PC-3 (cell line): ENCODE results near the gene ASCC3. TPM values are rescaled to one million over a fixed set of nuclear protein-coding genes. Genes with fewer than 3 reads are reported as not detected.

Experiments
- ATAC-seq: fragments of 200-7000 bp; cut with Tn5 transposase; 2 replicates; pipeline ENCODE4 v1.9.1; 2020; ENCODE audit warnings: mild to moderate bottlenecking, moderate library complexity
- BruUV-seq: library from RNA; stranded (reverse); fragments of 400-500 nt; replicated peaks from 2 replicates; lab custom pipeline; 2021; lab: Mats Ljungman, UMichigan
- CTCF ChIA-PET: fragments of 300-600 bp; sonication (Branson Sonifier 250); formaldehyde crosslinking; loops from one replicate; lab custom pipeline; 2022; ENCODE audit warnings: antibody characterized with exemption; lab: Charles Lee
- POLR2A ChIA-PET: fragments of 300-600 bp; sonication (Branson Sonifier 250); formaldehyde crosslinking; loops from one replicate; lab custom pipeline; 2022; ENCODE audit warnings: antibody characterized with exemption; ENCODE audit not compliant: unreplicated experiment; lab: Charles Lee
- DNase-seq: peaks from one replicate; pipeline ENCODE4 v3.0.0-alpha.2; 2015
- H2AFZ ChIP-seq: fragments of 300-600 bp; sonication (generic); 2 replicates; pipeline ENCODE4 v1.6.0; 2016; ENCODE audit warnings: antibody characterized with exemption, low read length
- H3F3A ChIP-seq: fragments of 300-600 bp; sonication (generic); one replicate; pipeline ENCODE4 v1.6.0; 2017; ENCODE audit warnings: antibody characterized with exemption, low read length, control low read depth, mild to moderate bottlenecking; ENCODE audit not compliant: unreplicated experiment
- H3K27ac ChIP-seq: fragments of 300-600 bp; sonication (generic); 2 replicates; pipeline ENCODE4 v1.5.1; 2016; ENCODE audit warnings: mild to moderate bottlenecking, low read length
- H3K27me3 ChIP-seq: fragments of 300-600 bp; sonication (generic); 2 replicates; pipeline ENCODE4 v1.6.1; 2016; ENCODE audit warnings: low read length, mixed read lengths
- H3K36me3 ChIP-seq: fragments of 300-600 bp; sonication (generic); 2 replicates; pipeline ENCODE4 v1.6.1; 2016; ENCODE audit warnings: low read depth, mixed run types, low read length, mixed read lengths
- H3K4me1 ChIP-seq: fragments of 300-600 bp; sonication (generic); 2 replicates; pipeline ENCODE4 v1.5.1; 2016; ENCODE audit warnings: low read length; ENCODE audit not compliant: insufficient read depth
- H3K4me2 ChIP-seq: fragments of 300-600 bp; sonication (generic); 2 replicates; pipeline ENCODE4 v1.6.0; 2016; ENCODE audit warnings: low read length
- H3K4me3 ChIP-seq: fragments of 300-600 bp; sonication (generic); 2 replicates; pipeline ENCODE4 v1.5.1; 2016; ENCODE audit warnings: mild to moderate bottlenecking, low read length, mixed read lengths
- H3K79me2 ChIP-seq: fragments of 300-600 bp; sonication (generic); 2 replicates; pipeline ENCODE4 v1.6.1; 2017; ENCODE audit warnings: low read length, mixed read lengths
- H3K9ac ChIP-seq: fragments of 300-600 bp; sonication (generic); 2 replicates; pipeline ENCODE4 v1.6.0; 2016; ENCODE audit warnings: mild to moderate bottlenecking, low read length
- H3K9me2 ChIP-seq: fragments of 300-600 bp; sonication (generic); replicated peaks from 2 replicates; pipeline ENCODE4 v1.6.1; 2016; ENCODE audit warnings: mixed run types, low read length, mixed read lengths
- H3K9me3 ChIP-seq: fragments of 300-600 bp; sonication (generic); 2 replicates; pipeline ENCODE4 v1.6.1; 2016; ENCODE audit warnings: low read length, mixed read lengths
- H4K20me1 ChIP-seq: fragments of 300-600 bp; sonication (generic); 2 replicates; pipeline ENCODE4 v1.6.1; 2016; ENCODE audit warnings: low read length, mixed read lengths
- CTCF ChIP-seq: fragments of 300-600 bp; sonication (generic); conservative IDR thresholded peaks from 2 replicates; pipeline ENCODE4 v1.5.1; 2017; ENCODE audit warnings: antibody characterized with exemption, low read depth, mild to moderate bottlenecking, low read length
- EZH2 ChIP-seq: fragments of 300-600 bp; sonication (generic); IDR thresholded peaks from one replicate; pipeline ENCODE4 v1.6.1; 2017; ENCODE audit warnings: antibody characterized with exemption, mild to moderate bottlenecking, low read length; ENCODE audit not compliant: unreplicated experiment
- EZH2phosphoT487 ChIP-seq: fragments of 300-600 bp; sonication (generic); IDR thresholded peaks from 2 replicates; pipeline ENCODE4 v1.6.1; 2018; ENCODE audit warnings: mild to moderate bottlenecking, antibody characterized with exemption, low read length, borderline replicate concordance
- intact Hi-C: fragments of 100-400 bp; cut with micrococcal nuclease; formaldehyde crosslinking; loops from 2 replicates; pipeline ENCODE4 v1.9.0; 2023
- total RNA-seq: library from RNA; depleted of rRNA; stranded (reverse); fragments of >200 nt; gene quantifications from 2 replicates; pipeline ENCODE4 v1.2.3, GENCODE V29; 2014

ASCC3 gene
- total RNA-seq, 1 experiment from 2014 or later = 27.7 TPM

GRCh38 chr6:100686216-100686615 lies 194.9 kb downstream of the ASCC3 start:
- Histone ChIP-seq H3K4me3 (no peak overlapping the region), H4K20me1 (no peaks in the 10 kb centered on the region), H3K27me3 (no peaks in the 10 kb centered on the region), H3K4me1 (no peaks in the 10 kb centered on the region), H3K4me2 (no peak overlapping the region), H3F3A (no peaks in the 10 kb centered on the region), H3K9me3 (no peaks in the 10 kb centered on the region), H2AFZ (no peak overlapping the region), H3K9ac (no peak overlapping the region), H3K36me3 (no peaks in the 10 kb centered on the region), H3K79me2 (no peaks in the 10 kb centered on the region), H3K9me2 (no peaks in the 10 kb centered on the region), H3K27ac (no peak overlapping the region)
- DNase-seq = no peak
- ATAC-seq = no peak
- ChIA-PET CTCF (no interaction called here), POLR2A (no interaction called here)
- TF ChIP-seq EZH2 (no peak), CTCF (no peak), EZH2phosphoT487 (no peak)
- BruUV-seq = no TSS peak
- intact Hi-C loops = no loop called here

GRCh38 chr6:100685747-100686146 lies 195.4 kb downstream of the ASCC3 start:
- no peak for ATAC-seq
- no peak overlapping the region for H3K9ac ChIP-seq
- no peaks in the 10 kb centered on the region for H3K79me2 ChIP-seq
- no peaks in the 10 kb centered on the region for H3K27me3 ChIP-seq
- H3K4me1 ChIP-seq = no peaks in the 10 kb centered on the region
- BruUV-seq = no TSS peak
- ChIA-PET POLR2A (no interaction called here), CTCF (no interaction called here)
- no peak for DNase-seq
- H3K9me3 ChIP-seq = no peaks in the 10 kb centered on the region
- H2AFZ ChIP-seq = no peak overlapping the region
- intact Hi-C loops = no loop called here
- H3F3A ChIP-seq = no peaks in the 10 kb centered on the region
- no peak overlapping the region for H3K4me3 ChIP-seq
- H3K36me3 ChIP-seq = no peaks in the 10 kb centered on the region
- TF ChIP-seq CTCF (no peak), EZH2phosphoT487 (no peak), EZH2 (no peak)
- no peaks in the 10 kb centered on the region for H3K9me2 ChIP-seq
- no peak overlapping the region for H3K27ac ChIP-seq
- no peaks in the 10 kb centered on the region for H4K20me1 ChIP-seq
- no peak overlapping the region for H3K4me2 ChIP-seq

- no peaks in the 10 kb centered on the region for H3F3A ChIP-seq
- H3K4me2 ChIP-seq = no peak overlapping the region
- no peaks in the 10 kb centered on the region for H3K9me3 ChIP-seq
- H2AFZ ChIP-seq = no peak overlapping the region
- H3K36me3 ChIP-seq = no peaks in the 10 kb centered on the region
- CTCF ChIA-PET = no interaction called here
- POLR2A ChIA-PET = no interaction called here
- no peaks in the 10 kb centered on the region for H3K79me2 ChIP-seq
- ATAC-seq = no peak
- no peaks in the 10 kb centered on the region for H4K20me1 ChIP-seq
- H3K27ac ChIP-seq = no peak overlapping the region
- no TSS peak for BruUV-seq
- no peaks in the 10 kb centered on the region for H3K9me2 ChIP-seq
- DNase-seq = no peak
- TF ChIP-seq EZH2 (no peak), EZH2phosphoT487 (no peak), CTCF (no peak)
- H3K4me3 ChIP-seq = no peak overlapping the region
- intact Hi-C loops = no loop called here
- no peak overlapping the region for H3K9ac ChIP-seq
- H3K4me1 ChIP-seq = no peaks in the 10 kb centered on the region
- H3K27me3 ChIP-seq = no peaks in the 10 kb centered on the region
These were observed 201.0 kb downstream of the ASCC3 start for GRCh38 chr6:100680163-100680562.
